ENCODE measurements around the gene ZRSR2. TPM values are rescaled to one million over a fixed set of nuclear protein-coding genes. Genes with fewer than 3 reads are reported as not detected.
"Not testable (repeated sequence)": the region's sequence is repeated elsewhere in the genome, so short reads cannot be mapped to it uniquely, and the experiment has no call there.

Gene ZRSR2
- total RNA-seq, 4 donors from 2014 or later: 3.9 to 8.4 (median 6.9) TPM

GRCh38 chrX:15755091-15755490, 35.2 kb upstream of the ZRSR2 start:
- H3K4me1 ChIP-seq: peaks cover 0 to 4% of the 10 kb centered on the region in 2 donors
- ATAC-seq: no peak
- DNase-seq: no peak
- H3K27me3 ChIP-seq: no peaks in the 10 kb centered on the region
- no peak for TF ChIP-seq POLR2A (IDR thresholded peaks at IDR 0.05)
- TF ChIP-seq, protein P1, sequence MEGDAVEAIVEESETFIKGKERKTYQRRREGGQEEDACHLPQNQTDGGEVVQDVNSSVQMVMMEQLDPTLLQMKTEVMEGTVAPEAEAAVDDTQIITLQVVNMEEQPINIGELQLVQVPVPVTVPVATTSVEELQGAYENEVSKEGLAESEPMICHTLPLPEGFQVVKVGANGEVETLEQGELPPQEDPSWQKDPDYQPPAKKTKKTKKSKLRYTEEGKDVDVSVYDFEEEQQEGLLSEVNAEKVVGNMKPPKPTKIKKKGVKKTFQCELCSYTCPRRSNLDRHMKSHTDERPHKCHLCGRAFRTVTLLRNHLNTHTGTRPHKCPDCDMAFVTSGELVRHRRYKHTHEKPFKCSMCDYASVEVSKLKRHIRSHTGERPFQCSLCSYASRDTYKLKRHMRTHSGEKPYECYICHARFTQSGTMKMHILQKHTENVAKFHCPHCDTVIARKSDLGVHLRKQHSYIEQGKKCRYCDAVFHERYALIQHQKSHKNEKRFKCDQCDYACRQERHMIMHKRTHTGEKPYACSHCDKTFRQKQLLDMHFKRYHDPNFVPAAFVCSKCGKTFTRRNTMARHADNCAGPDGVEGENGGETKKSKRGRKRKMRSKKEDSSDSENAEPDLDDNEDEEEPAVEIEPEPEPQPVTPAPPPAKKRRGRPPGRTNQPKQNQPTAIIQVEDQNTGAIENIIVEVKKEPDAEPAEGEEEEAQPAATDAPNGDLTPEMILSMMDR (IDR thresholded peaks at IDR 0.05 in 4 of 5, conservative IDR thresholded peaks at IDR 0.05 in 1 of 5): no peak
- intact Hi-C loops (cut with DNase I; ENCODE audit: low total_unique reads): no loop called here
- in situ Hi-C loops (cut with MboI; ENCODE audit: low sequenced_read_pairs in 4 of 4): no loop called here
- no peaks in the 10 kb centered on the region for H3K9me3 ChIP-seq
- H3K4me3 ChIP-seq: no peak overlapping the region
- no peak overlapping the region for H3K27ac ChIP-seq
- no peaks in the 10 kb centered on the region for H3K36me3 ChIP-seq

DNA sequence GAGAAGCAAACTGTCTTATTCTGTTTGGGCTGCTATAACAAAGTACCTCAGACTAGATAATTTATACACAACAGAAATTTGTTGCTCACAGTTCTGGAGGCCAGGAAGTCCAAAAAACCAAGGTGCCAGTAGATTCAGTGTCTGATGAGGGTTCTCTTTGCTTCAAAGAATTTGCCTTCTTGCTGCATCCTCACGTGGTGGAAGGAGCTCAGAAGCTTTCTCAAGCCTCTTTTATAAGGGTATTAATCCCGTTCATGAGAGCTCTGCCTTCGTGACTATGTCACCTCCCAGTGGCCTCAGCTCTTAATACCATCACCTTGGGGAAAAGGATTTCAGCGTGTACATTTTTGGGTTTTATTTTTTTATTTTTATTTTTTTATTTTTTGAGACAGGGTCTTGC, 32.1 kb upstream of the ZRSR2 start:
- Histone ChIP-seq H3K27ac (no peak overlapping the region), H3K4me1 (no peaks in the 10 kb centered on the region), H3K36me3 (no peaks in the 10 kb centered on the region), H3K9me3 (no peaks in the 10 kb centered on the region), H3K4me3 (no peak overlapping the region), H3K27me3 (no peaks in the 10 kb centered on the region)
- in situ Hi-C loops (cut with MboI; ENCODE audit: low sequenced_read_pairs in 4 of 4) (no loop called here), intact Hi-C loops (cut with DNase I; ENCODE audit: low total_unique reads) (no loop called here)
- DNase-seq (no peak), ATAC-seq (no peak)
- no peak for TF ChIP-seq POLR2A (IDR thresholded peaks at IDR 0.05)
- TF ChIP-seq, protein P1 (IDR thresholded peaks at IDR 0.05 in 4 of 5, conservative IDR thresholded peaks at IDR 0.05 in 1 of 5): no peak

DNA sequence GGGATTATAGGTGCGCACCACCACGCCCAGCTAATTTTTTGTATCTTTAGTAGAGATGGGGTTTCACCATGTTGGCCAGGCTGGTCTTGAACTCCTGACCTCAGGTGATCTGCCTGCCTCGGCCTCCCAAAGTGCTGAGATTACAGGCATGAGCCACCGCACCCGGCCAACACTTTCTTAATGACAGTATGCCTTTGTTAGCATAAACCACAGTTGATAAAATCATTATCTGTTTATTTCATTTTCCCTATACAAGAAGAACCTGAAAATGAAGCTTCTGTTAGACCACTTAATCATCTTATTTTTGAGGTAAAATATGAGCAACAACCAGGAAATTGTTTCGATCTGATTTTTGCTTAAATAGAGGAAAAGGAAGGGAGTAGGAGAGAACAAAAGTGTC, 30.4 kb upstream of the ZRSR2 start:
- in situ Hi-C loops (cut with MboI; ENCODE audit: low sequenced_read_pairs in 4 of 4); H3K27me3 ChIP-seq; H3K9me3 ChIP-seq; DNase-seq; H3K27ac ChIP-seq; H3K36me3 ChIP-seq; intact Hi-C loops (cut with DNase I; ENCODE audit: low total_unique reads); H3K4me1 ChIP-seq; H3K4me3 ChIP-seq; ATAC-seq: not testable (repeated sequence)

DNA sequence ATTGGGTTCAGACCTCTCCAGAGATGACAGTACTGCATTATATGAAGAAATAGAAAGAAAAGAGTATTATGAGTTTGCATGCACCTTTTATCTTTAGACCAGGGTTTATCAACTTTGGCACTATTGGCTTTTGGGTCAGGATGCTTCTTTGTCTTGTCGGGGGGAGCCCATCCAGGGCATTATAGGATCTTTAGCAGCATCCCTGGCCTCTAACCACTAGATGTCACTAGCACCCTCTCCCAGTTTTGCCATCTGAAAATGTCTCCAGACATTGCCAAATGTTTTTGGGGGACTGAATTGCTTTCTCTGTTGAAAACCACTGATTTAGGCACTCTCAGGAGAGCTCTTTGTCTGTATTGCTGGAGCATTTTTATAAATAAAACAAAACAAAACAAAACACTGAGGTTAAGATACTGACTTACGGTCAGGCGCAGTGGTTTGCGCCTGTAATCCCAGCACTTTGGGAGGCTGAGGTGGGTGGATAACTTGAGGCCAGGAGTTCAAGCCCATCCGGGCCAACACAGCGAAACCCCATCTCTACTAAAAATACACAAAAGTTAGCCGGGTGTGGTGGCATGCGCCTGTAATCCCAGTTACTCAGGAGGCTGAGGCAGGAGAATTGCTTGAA, 28.6 kb upstream of the ZRSR2 start:
- no peak for TF ChIP-seq POLR2A (IDR thresholded peaks at IDR 0.05)
- TF ChIP-seq, protein P1 (IDR thresholded peaks at IDR 0.05 in 4 of 5, conservative IDR thresholded peaks at IDR 0.05 in 1 of 5): peak in 3 of 5 experiments; percentile 33 to 62 (median 40)
- Histone ChIP-seq H3K9me3 (no peaks in the 10 kb centered on the region), H3K36me3 (no peaks in the 10 kb centered on the region), H3K27ac (no peak overlapping the region), H3K4me1 (no peaks in the 10 kb centered on the region), H3K27me3 (no peaks in the 10 kb centered on the region), H3K4me3 (no peak overlapping the region)
- DNase-seq (no peak), ATAC-seq (no peak)
- intact Hi-C loops (cut with DNase I; ENCODE audit: low total_unique reads) (no loop called here), in situ Hi-C loops (cut with MboI; ENCODE audit: low sequenced_read_pairs in 4 of 4) (no loop called here)

GRCh38 chrX:15769300-15769954, 20.9 kb upstream of the ZRSR2 start:
- Histone ChIP-seq H3K4me3 (no peak overlapping the region), H3K27ac (no peak overlapping the region), H3K36me3 (peaks cover 0 to 5% of the 10 kb centered on the region in 2 donors), H3K27me3 (no peaks in the 10 kb centered on the region), H3K4me1 (no peaks in the 10 kb centered on the region), H3K9me3 (no peaks in the 10 kb centered on the region)
- ATAC-seq (no peak), DNase-seq (no peak)
- in situ Hi-C loops (cut with MboI; ENCODE audit: low sequenced_read_pairs in 4 of 4): no loop called here
- TF ChIP-seq, protein P1 (IDR thresholded peaks at IDR 0.05 in 4 of 5, conservative IDR thresholded peaks at IDR 0.05 in 1 of 5): no peak
- no peak for TF ChIP-seq POLR2A (IDR thresholded peaks at IDR 0.05)
- intact Hi-C loops (cut with DNase I; ENCODE audit: low total_unique reads): no loop called here

Data from gastrocnemius medialis (tissue), 4 donors.